ENCODE measurements around the gene USP40. TPM values are rescaled to one million over a fixed set of nuclear protein-coding genes. Genes with fewer than 3 reads are reported as not detected.
A peak's percentile ranks its signal among the peaks of the same experiment; 100 is the strongest.

The USP40 gene
- total RNA-seq, 6 experiments from 2014 or later: 22.8 to 27.4 (median 24.3) TPM

GRCh38 chr2:233519787-233520611 lies 46.6 kb downstream of the USP40 start:
- TF ChIP-seq CTCF (IDR thresholded peaks at IDR 0.05): no peak
- Mint-ChIP-seq H3K36me3 (ENCODE audit: low read depth) (peaks cover 30% of the 10 kb centered on the region), H3K27me3 (ENCODE audit: insufficient read depth) (no peaks in the 10 kb centered on the region), H3K4me3 (no peak overlapping the region), H3K4me1 (ENCODE audit: low read depth) (no peaks in the 10 kb centered on the region), H3K9me3 (no peaks in the 10 kb centered on the region), H3K27ac (no peak overlapping the region)
- DNase-seq: no peak

GRCh38 chr2:233513953-233514655 lies 52.5 kb downstream of the USP40 start:
- H3K27ac Mint-ChIP-seq: no peak overlapping the region
- H3K4me3 Mint-ChIP-seq: no peak overlapping the region
- H3K27me3 Mint-ChIP-seq (ENCODE audit: insufficient read depth): no peaks in the 10 kb centered on the region
- H3K36me3 Mint-ChIP-seq (ENCODE audit: low read depth): peaks cover 7% of the 10 kb centered on the region
- no peak for DNase-seq
- TF ChIP-seq CTCF (IDR thresholded peaks at IDR 0.05): no peak
- H3K4me1 Mint-ChIP-seq (ENCODE audit: low read depth): no peaks in the 10 kb centered on the region
- no peaks in the 10 kb centered on the region for H3K9me3 Mint-ChIP-seq

GRCh38 chr2:233503947-233504637 lies 62.5 kb downstream of the USP40 start:
- peaks cover 57% of the 10 kb centered on the region for H3K36me3 Mint-ChIP-seq (ENCODE audit: low read depth)

DNA sequence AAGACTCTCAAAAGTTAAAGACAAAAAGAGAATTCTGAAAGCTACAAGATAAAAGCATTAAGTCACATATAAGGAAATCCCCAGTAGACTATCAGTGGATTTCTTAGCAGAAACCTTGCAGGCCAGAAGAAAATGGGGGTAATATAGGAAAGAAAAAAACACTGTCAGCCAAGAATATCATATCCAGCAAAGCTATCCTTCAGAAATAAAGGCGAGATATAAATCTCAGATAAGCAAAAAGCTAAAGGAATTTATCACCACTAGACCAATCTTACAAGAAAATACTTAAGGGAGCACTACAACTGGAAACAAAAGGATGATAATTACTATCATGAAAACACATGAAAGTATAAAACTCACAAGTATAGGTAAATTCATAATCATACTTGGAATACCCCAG lies 63.1 kb downstream of the USP40 start:
- Mint-ChIP-seq H3K27me3 (ENCODE audit: insufficient read depth) (no peaks in the 10 kb centered on the region; the same call in 1 of the 2 replicates), H3K9me3 (peaks cover 16% of the 10 kb centered on the region), H3K4me1 (ENCODE audit: low read depth) (peaks cover 22% of the 10 kb centered on the region), H3K27ac (no peak overlapping the region), H3K36me3 (ENCODE audit: low read depth) (peaks cover 60% of the 10 kb centered on the region), H3K4me3 (no peak overlapping the region)
- no peak for DNase-seq
- TF ChIP-seq CTCF (IDR thresholded peaks at IDR 0.05): no peak

More at GRCh38 chr2:233503947-233504637, 62.5 kb downstream of the USP40 start:
- no peaks in the 10 kb centered on the region; the same call in 1 of the 2 replicates for H3K27me3 Mint-ChIP-seq (ENCODE audit: insufficient read depth)
- TF ChIP-seq CTCF (IDR thresholded peaks at IDR 0.05): no peak
- peaks cover 22% of the 10 kb centered on the region for H3K4me1 Mint-ChIP-seq (ENCODE audit: low read depth)
- no peak overlapping the region for H3K4me3 Mint-ChIP-seq
- no peak overlapping the region for H3K27ac Mint-ChIP-seq
- DNase-seq: no peak
- peaks cover 16% of the 10 kb centered on the region for H3K9me3 Mint-ChIP-seq

GRCh38 chr2:233501198-233502076 lies 65.1 kb downstream of the USP40 start:
- peaks cover 58% of the 10 kb centered on the region for H3K36me3 Mint-ChIP-seq (ENCODE audit: low read depth)
- no peak overlapping the region for H3K4me3 Mint-ChIP-seq
- H3K4me1 Mint-ChIP-seq (ENCODE audit: low read depth): peaks cover 22% of the 10 kb centered on the region

More at GRCh38 chr2:233501198-233502076, 65.1 kb downstream of the USP40 start:
- peak; percentile 30 for DNase-seq
- Mint-ChIP-seq H3K27ac (no peak overlapping the region; the same call in 1 of the 2 replicates), H3K27me3 (ENCODE audit: insufficient read depth) (no peaks in the 10 kb centered on the region; the same call in 1 of the 2 replicates), H3K9me3 (peaks cover 16% of the 10 kb centered on the region)
- TF ChIP-seq CTCF (IDR thresholded peaks at IDR 0.05): no peak

All from HFFc6 (cell line).